DMS153 treated with DMSO at 0.1 percent for 48 hours (cell line): ENCODE results near the gene RXFP3.

Experiments
- DNase-seq: peaks from one replicate; lab custom pipeline; 2025; ENCODE audit not compliant: unreplicated experiment; lab: John Stamatoyannopoulos, UW

Gene RXFP3

DNA sequence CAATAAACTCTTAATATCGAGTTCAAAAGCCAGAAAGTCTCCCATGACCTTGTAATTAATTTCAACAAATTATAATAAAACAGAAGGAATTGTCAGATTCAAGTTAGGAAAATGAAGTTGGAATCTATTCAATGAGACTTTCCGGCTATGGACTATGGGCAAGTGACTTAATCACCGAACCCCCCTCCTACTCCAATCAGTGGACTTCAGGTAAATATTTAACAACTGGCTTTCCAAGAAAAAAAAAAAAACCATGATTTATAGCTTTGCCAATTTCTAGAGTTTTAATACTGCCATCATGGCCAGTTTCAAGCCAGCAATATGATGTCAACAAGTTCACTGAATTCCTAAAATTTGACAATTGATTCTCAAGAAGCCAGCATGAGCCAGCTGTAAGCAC, 43.8 kb downstream of the RXFP3 start:
- no peak for DNase-seq

DNA sequence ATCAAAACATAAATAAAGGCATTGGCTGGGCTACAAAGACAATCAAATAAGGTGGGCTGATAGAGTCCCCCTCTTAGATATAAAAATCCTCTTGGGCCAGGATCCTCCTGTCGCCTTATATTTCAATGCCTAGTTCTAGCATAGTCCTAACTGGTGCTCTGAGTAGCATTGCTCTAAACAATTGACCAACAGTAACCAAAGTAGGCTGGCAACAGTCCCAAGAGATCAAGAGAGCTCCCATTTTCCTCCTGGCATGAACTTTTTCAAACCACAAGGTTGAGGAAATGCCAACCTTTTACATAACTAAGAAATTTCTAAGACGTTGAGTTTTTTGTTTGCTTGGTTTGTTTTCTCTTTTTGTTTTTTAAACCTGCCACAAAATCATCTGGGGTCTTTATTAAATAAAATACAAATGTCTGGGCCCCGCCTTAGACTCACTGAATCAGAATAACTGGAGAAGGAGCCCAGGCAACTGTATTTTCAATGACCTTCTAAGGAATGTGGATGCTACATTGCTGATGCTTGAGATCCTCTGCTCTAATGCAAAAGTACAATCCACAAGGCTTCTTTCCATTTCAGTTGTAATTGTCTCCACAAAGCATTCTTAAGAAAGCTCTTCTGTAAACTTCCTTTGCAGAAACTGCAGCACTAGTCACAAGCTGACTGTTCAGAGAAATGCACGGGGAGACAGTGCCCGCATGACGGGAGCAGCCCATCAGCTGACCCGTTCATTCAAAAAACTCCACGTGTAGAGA, 45.4 kb downstream of the RXFP3 start:
- DNase-seq: no peak

GRCh38 chr5:33984178-33984577, 48.0 kb downstream of the RXFP3 start:
- DNase-seq: no peak

DNA sequence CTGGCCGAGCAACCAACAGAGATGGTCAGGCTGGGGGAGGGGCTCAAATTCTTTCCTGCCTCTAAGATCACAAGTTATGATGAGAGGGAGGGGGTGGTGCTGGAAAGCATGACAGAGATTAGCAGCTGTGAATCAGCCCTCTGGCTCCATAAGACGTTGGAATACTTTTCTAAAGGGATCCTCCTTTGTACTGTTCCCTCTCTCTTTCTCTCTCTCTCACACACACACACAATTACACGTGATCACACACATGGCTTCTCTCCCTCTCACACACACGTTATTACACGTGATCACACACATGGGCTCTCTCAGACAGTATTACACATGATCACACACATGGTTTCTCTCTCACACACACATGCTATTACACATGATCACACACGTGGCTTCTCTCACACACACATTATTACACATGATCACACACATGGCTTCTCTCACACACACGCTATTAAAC, 48.5 kb downstream of the RXFP3 start, which contains the start of gene SLC45A2:
Gene SLC45A2, minus strand, starts transcription at position 23 of the 454 bp plus-strand sequence. CDS start 110 bp downstream, outside the sequence.
- DNase-seq: no peak

- no peak for DNase-seq
These were observed 49.3 kb downstream of the RXFP3 start for GRCh38 chr5:33985447-33985846.
